Measurements from ENCODE around the gene LPXN. TPM values are rescaled to one million over a fixed set of nuclear protein-coding genes. Genes with fewer than 3 reads are reported as not detected.

Gene LPXN
- total and polyA plus RNA-seq, 8 donors, result 8.1 to 43.8 (median 10.4) TPM

DNA sequence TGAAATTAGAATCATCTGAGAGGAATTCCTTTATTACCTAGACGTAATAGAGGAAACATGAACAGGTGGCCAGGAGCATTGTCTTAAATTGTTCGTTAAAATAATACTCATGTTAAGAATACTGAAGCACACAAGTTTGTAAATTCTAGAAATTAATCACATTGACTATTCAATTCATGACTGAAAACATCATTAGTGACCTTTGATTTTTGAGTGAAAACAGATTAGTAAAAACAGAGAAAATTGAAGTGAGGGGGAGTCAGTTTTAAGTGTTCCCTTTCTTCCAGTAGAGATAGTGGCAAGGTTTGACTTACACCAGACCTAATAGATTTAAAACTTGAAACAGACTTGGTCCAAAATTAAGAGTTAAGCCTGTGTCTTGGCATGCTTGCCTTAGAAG lies 4.7 kb upstream of the LPXN start:
- Histone ChIP-seq H3K27me3 (no peaks in the 10 kb centered on the region), H3K4me1 (peaks cover 17 to 62% of the 10 kb centered on the region in 2 donors), H3K9me3 (no peaks in the 10 kb centered on the region), H3K4me3 (peak overlapping the region; percentile 91 to 95), H3K36me3 (peaks cover 0 to 3% of the 10 kb centered on the region in 2 donors), H3K27ac (peak overlapping the region; percentile 99 to 100)
- no peak for ATAC-seq
- DNase-seq, result no peak
- intact Hi-C loops (cut with DNase I), result no loop called here
- TF ChIP-seq, protein P1, sequence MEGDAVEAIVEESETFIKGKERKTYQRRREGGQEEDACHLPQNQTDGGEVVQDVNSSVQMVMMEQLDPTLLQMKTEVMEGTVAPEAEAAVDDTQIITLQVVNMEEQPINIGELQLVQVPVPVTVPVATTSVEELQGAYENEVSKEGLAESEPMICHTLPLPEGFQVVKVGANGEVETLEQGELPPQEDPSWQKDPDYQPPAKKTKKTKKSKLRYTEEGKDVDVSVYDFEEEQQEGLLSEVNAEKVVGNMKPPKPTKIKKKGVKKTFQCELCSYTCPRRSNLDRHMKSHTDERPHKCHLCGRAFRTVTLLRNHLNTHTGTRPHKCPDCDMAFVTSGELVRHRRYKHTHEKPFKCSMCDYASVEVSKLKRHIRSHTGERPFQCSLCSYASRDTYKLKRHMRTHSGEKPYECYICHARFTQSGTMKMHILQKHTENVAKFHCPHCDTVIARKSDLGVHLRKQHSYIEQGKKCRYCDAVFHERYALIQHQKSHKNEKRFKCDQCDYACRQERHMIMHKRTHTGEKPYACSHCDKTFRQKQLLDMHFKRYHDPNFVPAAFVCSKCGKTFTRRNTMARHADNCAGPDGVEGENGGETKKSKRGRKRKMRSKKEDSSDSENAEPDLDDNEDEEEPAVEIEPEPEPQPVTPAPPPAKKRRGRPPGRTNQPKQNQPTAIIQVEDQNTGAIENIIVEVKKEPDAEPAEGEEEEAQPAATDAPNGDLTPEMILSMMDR (IDR thresholded peaks at IDR 0.05), result no peak

DNA sequence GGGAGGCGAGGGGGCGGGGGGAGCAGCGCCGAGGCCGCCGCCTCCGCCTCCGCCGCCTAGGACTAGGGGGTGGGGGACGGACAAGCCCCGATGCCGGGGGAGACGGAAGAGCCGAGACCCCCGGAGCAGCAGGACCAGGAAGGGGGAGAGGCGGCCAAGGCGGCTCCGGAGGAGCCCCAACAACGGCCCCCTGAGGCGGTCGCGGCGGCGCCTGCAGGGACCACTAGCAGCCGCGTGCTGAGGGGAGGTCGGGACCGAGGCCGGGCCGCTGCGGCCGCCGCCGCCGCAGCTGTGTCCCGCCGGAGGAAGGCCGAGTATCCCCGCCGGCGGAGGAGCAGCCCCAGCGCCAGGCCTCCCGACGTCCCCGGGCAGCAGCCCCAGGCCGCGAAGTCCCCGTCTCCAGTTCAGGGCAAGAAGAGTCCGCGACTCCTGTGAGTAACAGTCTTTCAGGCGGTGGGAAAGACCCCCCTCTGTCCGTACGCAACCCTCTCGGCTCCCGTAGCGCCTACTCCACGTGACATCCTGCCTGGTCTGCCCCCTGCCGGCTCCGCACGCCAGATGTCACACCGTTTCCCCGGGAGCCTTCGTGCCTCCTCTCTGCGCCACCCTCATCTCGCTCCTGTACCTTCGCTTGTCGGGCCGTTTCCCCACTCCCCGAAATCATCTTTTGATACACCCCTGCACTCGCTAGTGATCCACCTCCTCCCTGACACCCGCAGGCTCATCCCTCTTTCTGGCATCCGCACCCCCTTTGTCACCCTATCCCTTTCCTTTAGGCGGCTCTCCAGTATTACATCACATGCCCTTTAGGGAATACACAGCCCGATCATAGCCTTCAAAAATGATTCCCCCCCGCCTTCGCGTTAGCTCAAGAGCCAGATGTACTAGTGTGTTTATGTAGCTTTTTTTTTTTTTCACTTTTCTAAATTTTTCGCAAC lies 3.8 kb upstream of the LPXN start:
- peak; percentile 92 to 95 (median 94) for DNase-seq
- Histone ChIP-seq H3K36me3 (no peaks in the 10 kb centered on the region), H3K27me3 (no peaks in the 10 kb centered on the region), H3K27ac (peak overlapping the region; percentile 99 to 100), H3K9me3 (no peaks in the 10 kb centered on the region), H3K4me3 (peak overlapping the region; percentile 91 to 95), H3K4me1 (peaks cover 17 to 71% of the 10 kb centered on the region in 2 donors)
- intact Hi-C loops (cut with DNase I), result no loop called here
- TF ChIP-seq, protein P1 (IDR thresholded peaks at IDR 0.05), result peak; percentile 45 to 79
- peak; percentile 70 for ATAC-seq

DNA sequence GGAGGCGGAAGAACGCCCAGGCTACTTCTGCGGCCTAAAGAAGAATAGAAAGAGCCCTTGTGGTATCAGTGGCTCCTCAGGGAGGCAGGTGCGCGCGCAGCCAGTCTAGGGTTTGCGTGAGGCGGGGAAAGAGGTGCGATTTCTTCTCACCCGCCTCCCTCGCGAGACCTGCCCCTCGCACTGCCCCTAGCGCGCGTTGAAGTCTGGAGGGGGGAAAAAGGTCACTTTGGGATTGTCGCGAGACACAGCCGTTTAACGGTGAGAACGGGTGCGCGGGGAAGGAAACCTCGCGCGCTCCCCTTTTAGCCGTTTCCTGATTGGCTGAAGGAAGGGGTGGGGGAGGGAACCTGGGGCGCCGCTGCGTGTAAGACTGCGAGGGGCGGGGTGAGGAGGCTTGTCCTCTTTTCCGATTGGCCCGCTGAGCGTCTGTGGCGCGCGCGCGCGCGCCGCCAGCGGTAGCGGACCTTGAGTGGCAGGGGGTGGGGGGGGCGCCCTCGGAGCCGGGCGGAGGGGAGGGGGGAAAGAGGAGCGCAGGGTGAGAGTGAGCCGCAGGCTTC lies 3.1 kb upstream of the LPXN start, which contains the start of gene ZFP91:
TSS of gene ZFP91 (plus strand) at position 429 of the 557 bp plus-strand sequence. CDS start 219 bp downstream, outside the sequence.
- peak within 1 kb of the TSS; percentile 91 to 95 for H3K4me3 ChIP-seq
- no peaks in the 10 kb centered on the region for H3K27me3 ChIP-seq
- peak; percentile 95 to 99 (median 98) for DNase-seq
- no peaks in the 10 kb centered on the region for H3K9me3 ChIP-seq
- H3K4me1 ChIP-seq, result peaks cover 21 to 74% of the 10 kb centered on the region in 2 donors
- peak; percentile 87 for ATAC-seq
- peak within 1 kb of the TSS; percentile 99 to 100 for H3K27ac ChIP-seq
- TF ChIP-seq, protein P1 (IDR thresholded peaks at IDR 0.05), result no peak
- intact Hi-C loops (cut with DNase I), result no loop called here
- no peaks in the 10 kb centered on the region for H3K36me3 ChIP-seq

DNA sequence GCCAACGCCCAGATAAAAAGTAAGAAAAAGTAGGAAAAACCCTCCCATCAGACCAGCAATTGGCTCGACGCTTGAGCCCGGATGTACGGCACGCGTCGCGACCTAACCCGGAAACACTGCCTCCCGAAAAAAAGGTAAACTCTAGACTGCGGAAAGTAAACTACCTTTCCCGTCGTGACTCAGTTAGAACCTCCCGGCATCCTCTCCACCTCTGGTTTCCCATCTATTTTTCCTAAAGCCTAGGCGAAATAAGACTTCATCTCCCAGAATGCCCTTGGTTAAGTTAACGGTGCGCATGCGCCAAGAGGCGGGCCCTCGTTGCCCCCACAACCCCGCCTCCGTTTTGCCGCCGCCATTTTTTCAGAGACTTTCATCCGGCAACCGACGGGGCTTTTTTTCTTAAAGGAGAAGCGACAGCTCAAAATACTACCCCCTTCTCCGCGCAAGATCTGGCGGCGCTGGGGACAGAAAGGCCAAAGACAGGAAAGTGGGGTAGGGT lies 2.5 kb upstream of the LPXN start:
- intact Hi-C loops (cut with DNase I), result no loop called here
- peak overlapping the region; percentile 99 to 100 for H3K27ac ChIP-seq
- H3K4me3 ChIP-seq, result peak overlapping the region; percentile 91 to 95
- DNase-seq (peak; percentile 91 to 98 (median 97)), ATAC-seq (peak; percentile 75)
- no peaks in the 10 kb centered on the region for H3K36me3 ChIP-seq
- H3K9me3 ChIP-seq, result no peaks in the 10 kb centered on the region
- TF ChIP-seq, protein P1 (IDR thresholded peaks at IDR 0.05), result no peak
- no peaks in the 10 kb centered on the region for H3K27me3 ChIP-seq
- peaks cover 26 to 74% of the 10 kb centered on the region in 2 donors for H3K4me1 ChIP-seq
